GM23338 (cell line): Measurements from ENCODE around the gene BAHCC1. TPM values are rescaled to one million over a fixed set of nuclear protein-coding genes. Genes with fewer than 3 reads are reported as not detected.
A peak's percentile ranks its signal among the peaks of the same experiment; 100 is the strongest.

Experiments
- ATAC-seq: fragments of 200-7000 bp; cut with Tn5 transposase; 3 replicates; pipeline ENCODE4 v1.9.1; 2020
- DNase-seq: peaks from one replicate; pipeline ENCODE4 v3.0.0-alpha.2; 2015; ENCODE audit warnings: low spot score
- H2AFZ ChIP-seq: fragments of 200-600 bp; sonication (generic); 2 replicates; pipeline ENCODE4 v1.8.0; 2016; ENCODE audit warnings: antibody characterized with exemption, mild to moderate bottlenecking, moderate library complexity
- H3F3A ChIP-seq: fragments of 200-600 bp; sonication (generic); replicated peaks from 2 replicates; pipeline ENCODE4 v1.8.0; 2017; ENCODE audit warnings: antibody characterized with exemption, mixed run types, low read depth
- H3K27ac ChIP-seq: fragments of 200-600 bp; sonication (generic); 2 replicates; pipeline ENCODE4 v1.6.1; 2016; ENCODE audit warnings: low read depth
- H3K27me3 ChIP-seq: fragments of 200-600 bp; sonication (generic); 2 replicates; pipeline ENCODE4 v1.8.0; 2016; ENCODE audit warnings: mild to moderate bottlenecking, mixed run types, moderate library complexity; ENCODE audit not compliant: insufficient read depth
- H3K36me3 ChIP-seq: fragments of 200-600 bp; sonication (generic); 2 replicates; pipeline ENCODE4 v1.8.0; 2016; ENCODE audit warnings: mild to moderate bottlenecking; ENCODE audit not compliant: insufficient read depth
- H3K4me1 ChIP-seq: fragments of 200-600 bp; sonication (generic); 2 replicates; pipeline ENCODE4 v1.8.0; 2016; ENCODE audit warnings: mild to moderate bottlenecking, moderate library complexity; ENCODE audit not compliant: insufficient read depth
- H3K4me2 ChIP-seq: fragments of 200-600 bp; sonication (generic); 2 replicates; pipeline ENCODE4 v1.7.1; 2017; ENCODE audit warnings: mixed run types
- H3K4me3 ChIP-seq: fragments of 200-600 bp; sonication (generic); 2 replicates; pipeline ENCODE4 v1.6.1; 2016; ENCODE audit warnings: mixed run types
- H3K79me2 ChIP-seq: fragments of 200-600 bp; sonication (generic); replicated peaks from 2 replicates; pipeline ENCODE4 v1.8.0; 2017; ENCODE audit warnings: mild to moderate bottlenecking; ENCODE audit not compliant: insufficient read depth
- H3K9me2 ChIP-seq: fragments of 200-600 bp; sonication (generic); 2 replicates; pipeline ENCODE4 v1.8.0; 2017; ENCODE audit not compliant: insufficient read depth
- H4K20me1 ChIP-seq: fragments of 200-600 bp; sonication (generic); replicated peaks from 2 replicates; pipeline ENCODE4 v1.8.0; 2017; ENCODE audit warnings: mild to moderate bottlenecking; ENCODE audit not compliant: insufficient read depth
- H3K27ac Mint-ChIP-seq: 2 replicates; pipeline ENCODE4 v1.8.0; 2020; ENCODE audit warnings: inconsistent platforms, mild to moderate bottlenecking, moderate library complexity, mixed read lengths
- H3K27me3 Mint-ChIP-seq: 3 replicates; pipeline ENCODE4 v1.8.0; 2022; ENCODE audit warnings: low read depth, mild to moderate bottlenecking, moderate library complexity, mixed read lengths, inconsistent platforms; ENCODE audit not compliant: insufficient read depth, poor library complexity
- H3K36me3 Mint-ChIP-seq: 3 replicates; pipeline ENCODE4 v1.8.0; 2021; ENCODE audit warnings: low read depth, mild to moderate bottlenecking, inconsistent platforms, moderate library complexity, mixed read lengths
- H3K4me1 Mint-ChIP-seq: 3 replicates; pipeline ENCODE4 v1.8.0; 2020; ENCODE audit warnings: mild to moderate bottlenecking, inconsistent platforms, mixed read lengths
- H3K4me3 Mint-ChIP-seq: 3 replicates; pipeline ENCODE4 v1.8.0; 2021; ENCODE audit warnings: moderate library complexity, mild to moderate bottlenecking, inconsistent platforms, mixed read lengths
- H3K9me3 Mint-ChIP-seq: 3 replicates; pipeline ENCODE4 v1.8.0; 2020; ENCODE audit warnings: moderate library complexity, mild to moderate bottlenecking, inconsistent platforms, mixed read lengths
- CREB1 ChIP-seq: fragments of 250-450 bp; sonication (Bioruptor Pico); IDR thresholded peaks from 2 replicates; pipeline ENCODE4 v1.5.0; 2020; ENCODE audit warnings: low read depth, mild to moderate bottlenecking, moderate library complexity
- EZH2phosphoT487 ChIP-seq: fragments of 200-600 bp; sonication (generic); IDR thresholded peaks from one replicate; pipeline ENCODE4 v1.8.1; 2018; ENCODE audit warnings: antibody characterized with exemption; ENCODE audit not compliant: unreplicated experiment
- JUNB ChIP-seq: IDR thresholded peaks from one replicate; pipeline ENCODE4 v1.6.1; 2016; ENCODE audit warnings: antibody characterized with exemption; ENCODE audit not compliant: unreplicated experiment
- NANOG ChIP-seq: IDR thresholded peaks from 2 replicates; pipeline ENCODE4 v1.6.1; 2016; ENCODE audit warnings: antibody characterized with exemption, borderline replicate concordance
- STAT1 ChIP-seq: IDR thresholded peaks from one replicate; pipeline ENCODE4 v1.6.1; 2016; ENCODE audit warnings: antibody characterized with exemption; ENCODE audit not compliant: unreplicated experiment
- ZNF114 ChIP-seq: fragments of 250-450 bp; sonication (Bioruptor Pico); IDR thresholded peaks from 2 replicates; pipeline ENCODE4 v1.5.0; 2020; ENCODE audit warnings: mild to moderate bottlenecking, moderate library complexity
- ZNF331 ChIP-seq: fragments of 250-450 bp; sonication (Bioruptor Pico); IDR thresholded peaks from 2 replicates; pipeline ENCODE4 v1.5.0; 2020; ENCODE audit warnings: low read depth, mild to moderate bottlenecking, moderate library complexity
- polyA plus RNA-seq: library from polyadenylated mRNA; unstranded; fragments of >200 nt; fragmentation: Nextera tagmentation; extraction: Ambion mirVana; gene quantifications from 2 replicates; pipeline ENCODE4 v1.2.1, GENCODE V29; 2016
- total RNA-seq: library from RNA; depleted of rRNA; stranded (reverse); fragments of >200 nt; shearing (Covaris generic); gene quantifications from 2 replicates; pipeline ENCODE4 v1.2.3, GENCODE V29; 2014
- TF ChIP-seq, protein P1 (sequence below): IDR thresholded peaks from one replicate; pipeline ENCODE4 v1.6.1; 2018; ENCODE audit warnings: antibody characterized with exemption; ENCODE audit not compliant: unreplicated experiment
- TF ChIP-seq, protein P2 (sequence below), 2 experiments: fragments of 200-600 bp in 1 of 2; sonication (generic) in 1 of 2; conservative IDR thresholded peaks; 2 replicates each; pipeline versions ENCODE4 v1.5.1 to v1.6.1; 2016 to 2017; ENCODE audit warnings: antibody characterized with exemption in 2 of 2, low read depth in 2 of 2, mild to moderate bottlenecking in 2 of 2, moderate library complexity in 1 of 2
- TF ChIP-seq, protein P3 (sequence below): IDR thresholded peaks from 2 replicates; pipeline ENCODE4 v1.6.1; 2016; ENCODE audit warnings: antibody characterized with exemption

Gene BAHCC1
- total and polyA plus RNA-seq, 2 experiments from 2014 or later, result 0.24 to 1.1 TPM

DNA sequence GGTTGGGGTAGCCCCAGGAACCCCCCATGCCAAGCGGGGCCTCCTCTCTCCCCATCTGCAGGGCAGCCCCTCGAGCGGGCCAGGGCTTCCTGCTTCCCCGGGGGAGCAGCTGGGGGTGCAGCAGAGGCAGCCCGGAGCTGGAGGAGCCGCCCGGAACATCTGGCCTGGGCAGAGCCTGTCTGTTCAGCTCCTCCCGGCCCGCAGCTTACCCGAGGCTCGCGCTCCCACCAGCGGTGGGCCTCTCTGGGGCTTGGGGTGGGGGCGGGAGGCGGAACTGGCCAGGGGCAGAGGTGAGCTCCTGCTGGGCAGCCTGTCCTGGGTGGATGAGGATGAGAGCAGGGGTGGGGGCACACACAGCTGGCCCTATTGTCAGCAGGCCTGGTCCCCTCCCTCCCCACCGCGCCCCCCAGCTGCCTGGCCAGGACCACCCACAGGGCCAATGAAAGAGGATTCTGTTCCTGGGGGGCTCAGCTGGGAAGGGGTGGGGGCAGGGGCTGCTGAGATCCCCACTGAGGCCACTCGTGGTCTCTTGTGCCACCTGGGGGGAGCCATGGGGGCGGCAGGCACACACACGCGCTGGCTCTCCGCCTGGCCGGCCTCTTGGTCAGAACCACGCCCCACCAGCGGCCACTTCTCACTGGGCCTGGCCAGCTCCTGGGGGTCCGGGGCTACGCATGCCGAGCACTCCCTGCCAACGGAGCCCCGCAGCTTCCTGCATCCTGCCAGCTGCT, 34.7 kb downstream of the BAHCC1 start:
- Histone ChIP-seq H3F3A (no peaks in the 10 kb centered on the region), H3K9me2 (no peaks in the 10 kb centered on the region), H3K4me3 (no peak overlapping the region), H3K27ac (no peak overlapping the region), H3K4me1 (no peaks in the 10 kb centered on the region), H3K36me3 (no peaks in the 10 kb centered on the region), H2AFZ (no peak overlapping the region), H3K27me3 (no peaks in the 10 kb centered on the region), H3K4me2 (no peak overlapping the region), H3K79me2 (no peaks in the 10 kb centered on the region), H4K20me1 (no peaks in the 10 kb centered on the region)
- H3K4me1 Mint-ChIP-seq, result no peaks in the 10 kb centered on the region
- no peak overlapping the region for H3K27ac Mint-ChIP-seq
- H3K27me3 Mint-ChIP-seq, result peaks cover 2% of the 10 kb centered on the region
- no peaks in the 10 kb centered on the region for H3K36me3 Mint-ChIP-seq
- ATAC-seq (peak; percentile 68), DNase-seq (no peak)
- H3K9me3 Mint-ChIP-seq, result no peaks in the 10 kb centered on the region
- TF ChIP-seq NANOG (no peak), ZNF331 (CRISPR knock-in tag) (no peak), ZNF114 (CRISPR knock-in tag) (no peak)
- TF ChIP-seq, protein P1, sequence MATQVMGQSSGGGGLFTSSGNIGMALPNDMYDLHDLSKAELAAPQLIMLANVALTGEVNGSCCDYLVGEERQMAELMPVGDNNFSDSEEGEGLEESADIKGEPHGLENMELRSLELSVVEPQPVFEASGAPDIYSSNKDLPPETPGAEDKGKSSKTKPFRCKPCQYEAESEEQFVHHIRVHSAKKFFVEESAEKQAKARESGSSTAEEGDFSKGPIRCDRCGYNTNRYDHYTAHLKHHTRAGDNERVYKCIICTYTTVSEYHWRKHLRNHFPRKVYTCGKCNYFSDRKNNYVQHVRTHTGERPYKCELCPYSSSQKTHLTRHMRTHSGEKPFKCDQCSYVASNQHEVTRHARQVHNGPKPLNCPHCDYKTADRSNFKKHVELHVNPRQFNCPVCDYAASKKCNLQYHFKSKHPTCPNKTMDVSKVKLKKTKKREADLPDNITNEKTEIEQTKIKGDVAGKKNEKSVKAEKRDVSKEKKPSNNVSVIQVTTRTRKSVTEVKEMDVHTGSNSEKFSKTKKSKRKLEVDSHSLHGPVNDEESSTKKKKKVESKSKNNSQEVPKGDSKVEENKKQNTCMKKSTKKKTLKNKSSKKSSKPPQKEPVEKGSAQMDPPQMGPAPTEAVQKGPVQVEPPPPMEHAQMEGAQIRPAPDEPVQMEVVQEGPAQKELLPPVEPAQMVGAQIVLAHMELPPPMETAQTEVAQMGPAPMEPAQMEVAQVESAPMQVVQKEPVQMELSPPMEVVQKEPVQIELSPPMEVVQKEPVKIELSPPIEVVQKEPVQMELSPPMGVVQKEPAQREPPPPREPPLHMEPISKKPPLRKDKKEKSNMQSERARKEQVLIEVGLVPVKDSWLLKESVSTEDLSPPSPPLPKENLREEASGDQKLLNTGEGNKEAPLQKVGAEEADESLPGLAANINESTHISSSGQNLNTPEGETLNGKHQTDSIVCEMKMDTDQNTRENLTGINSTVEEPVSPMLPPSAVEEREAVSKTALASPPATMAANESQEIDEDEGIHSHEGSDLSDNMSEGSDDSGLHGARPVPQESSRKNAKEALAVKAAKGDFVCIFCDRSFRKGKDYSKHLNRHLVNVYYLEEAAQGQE, result no peak
- TF ChIP-seq, protein P2, sequence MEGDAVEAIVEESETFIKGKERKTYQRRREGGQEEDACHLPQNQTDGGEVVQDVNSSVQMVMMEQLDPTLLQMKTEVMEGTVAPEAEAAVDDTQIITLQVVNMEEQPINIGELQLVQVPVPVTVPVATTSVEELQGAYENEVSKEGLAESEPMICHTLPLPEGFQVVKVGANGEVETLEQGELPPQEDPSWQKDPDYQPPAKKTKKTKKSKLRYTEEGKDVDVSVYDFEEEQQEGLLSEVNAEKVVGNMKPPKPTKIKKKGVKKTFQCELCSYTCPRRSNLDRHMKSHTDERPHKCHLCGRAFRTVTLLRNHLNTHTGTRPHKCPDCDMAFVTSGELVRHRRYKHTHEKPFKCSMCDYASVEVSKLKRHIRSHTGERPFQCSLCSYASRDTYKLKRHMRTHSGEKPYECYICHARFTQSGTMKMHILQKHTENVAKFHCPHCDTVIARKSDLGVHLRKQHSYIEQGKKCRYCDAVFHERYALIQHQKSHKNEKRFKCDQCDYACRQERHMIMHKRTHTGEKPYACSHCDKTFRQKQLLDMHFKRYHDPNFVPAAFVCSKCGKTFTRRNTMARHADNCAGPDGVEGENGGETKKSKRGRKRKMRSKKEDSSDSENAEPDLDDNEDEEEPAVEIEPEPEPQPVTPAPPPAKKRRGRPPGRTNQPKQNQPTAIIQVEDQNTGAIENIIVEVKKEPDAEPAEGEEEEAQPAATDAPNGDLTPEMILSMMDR (conservative IDR thresholded peaks at IDR 0.05; ENCODE audit: low read depth in 2 of 2), result peak in 1 of 2 experiments; percentile 24; a peak in 1 of 4 replicates
- no peak overlapping the region for H3K4me3 Mint-ChIP-seq

DNA sequence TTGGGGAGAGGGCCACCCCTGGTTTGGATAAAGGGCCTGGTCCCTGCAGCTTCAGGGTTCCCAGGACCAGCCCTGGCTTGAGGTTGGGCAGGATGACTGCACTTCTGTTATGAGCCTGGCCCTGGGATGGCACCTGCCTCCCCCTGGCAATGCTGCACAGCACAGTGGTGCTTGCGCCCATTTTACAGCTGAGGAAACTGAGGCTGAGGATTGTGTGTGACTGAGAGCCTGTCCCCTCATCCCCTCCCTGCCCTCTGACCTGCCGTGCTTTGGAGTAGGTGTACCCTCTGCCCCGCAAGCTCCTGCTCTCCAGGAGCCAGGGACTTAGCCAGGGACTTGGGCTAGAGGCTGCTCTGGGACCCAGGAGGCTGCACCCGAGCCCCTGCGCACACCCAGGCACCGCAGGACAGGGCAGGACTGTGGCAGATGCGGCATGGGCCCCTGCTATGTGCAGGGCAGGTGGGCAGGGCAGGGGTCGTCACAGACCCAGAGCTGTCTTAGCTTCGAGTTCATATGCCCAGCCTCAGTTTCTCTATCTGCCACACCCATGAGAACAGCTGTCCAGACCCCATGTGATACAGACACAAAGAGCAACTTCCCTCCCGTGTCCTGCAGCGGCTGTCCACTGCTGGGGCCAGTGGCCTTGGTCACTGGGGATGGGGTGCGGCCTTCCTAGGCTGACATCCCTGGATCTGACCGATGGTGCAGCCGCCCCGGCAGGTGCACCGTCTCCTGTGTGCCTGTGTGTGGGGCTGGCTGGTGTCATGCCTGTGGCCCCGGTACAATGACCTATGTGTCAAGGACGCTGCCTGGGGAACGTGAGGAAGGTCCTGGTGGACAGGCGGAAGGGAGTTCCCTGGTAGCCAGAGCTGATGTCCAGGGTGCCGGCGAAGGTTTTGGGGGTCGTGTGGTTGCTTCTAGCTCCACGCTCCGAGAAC, 36.6 kb downstream of the BAHCC1 start:
- Histone ChIP-seq H4K20me1 (no peaks in the 10 kb centered on the region), H3K79me2 (no peaks in the 10 kb centered on the region), H3K4me2 (no peak overlapping the region), H3K4me3 (no peak overlapping the region), H3K4me1 (no peaks in the 10 kb centered on the region), H3K9me2 (no peaks in the 10 kb centered on the region), H3K36me3 (no peaks in the 10 kb centered on the region), H3K27me3 (no peaks in the 10 kb centered on the region), H3K27ac (no peak overlapping the region), H2AFZ (no peak overlapping the region), H3F3A (no peaks in the 10 kb centered on the region)
- DNase-seq (no peak), ATAC-seq (no peak)
- H3K27me3 Mint-ChIP-seq, result peaks cover 2% of the 10 kb centered on the region
- H3K27ac Mint-ChIP-seq, result no peak overlapping the region
- H3K9me3 Mint-ChIP-seq, result no peaks in the 10 kb centered on the region
- H3K4me1 Mint-ChIP-seq, result no peaks in the 10 kb centered on the region
- H3K4me3 Mint-ChIP-seq, result no peak overlapping the region
- no peaks in the 10 kb centered on the region for H3K36me3 Mint-ChIP-seq
- TF ChIP-seq, protein P1, result no peak
- TF ChIP-seq ZNF114 (CRISPR knock-in tag) (no peak), STAT1 (no peak), JUNB (no peak), NANOG (no peak), CREB1 (CRISPR knock-in tag) (no peak), EZH2phosphoT487 (no peak)
- TF ChIP-seq, protein P3, sequence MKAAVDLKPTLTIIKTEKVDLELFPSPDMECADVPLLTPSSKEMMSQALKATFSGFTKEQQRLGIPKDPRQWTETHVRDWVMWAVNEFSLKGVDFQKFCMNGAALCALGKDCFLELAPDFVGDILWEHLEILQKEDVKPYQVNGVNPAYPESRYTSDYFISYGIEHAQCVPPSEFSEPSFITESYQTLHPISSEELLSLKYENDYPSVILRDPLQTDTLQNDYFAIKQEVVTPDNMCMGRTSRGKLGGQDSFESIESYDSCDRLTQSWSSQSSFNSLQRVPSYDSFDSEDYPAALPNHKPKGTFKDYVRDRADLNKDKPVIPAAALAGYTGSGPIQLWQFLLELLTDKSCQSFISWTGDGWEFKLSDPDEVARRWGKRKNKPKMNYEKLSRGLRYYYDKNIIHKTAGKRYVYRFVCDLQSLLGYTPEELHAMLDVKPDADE, result no peak
